GM18511 (cell line): ENCODE measurements around the gene PDE6A.
"Not testable (repeated sequence)": the region's sequence is repeated elsewhere in the genome, so short reads cannot be mapped to it uniquely, and the experiment has no call there.

Source experiments
- ATAC-seq: cut with Tn5 transposase; IDR thresholded peaks from one replicate; pipeline ENCODE4 v1.9.1; 2021; ENCODE audit warnings: mild to moderate bottlenecking, moderate library complexity; ENCODE audit not compliant: unreplicated experiment

PDE6A gene

GRCh38 chr5:149953436-149954121, 9.0 kb upstream of the PDE6A start:
- no peak for ATAC-seq

- ATAC-seq: no peak
Observed at GRCh38 chr5:149951138-149951749, 6.7 kb upstream of the PDE6A start.

GRCh38 chr5:149948993-149949392, 4.4 kb upstream of the PDE6A start:
- no peak for ATAC-seq

- no peak for ATAC-seq
Observed at GRCh38 chr5:149946118-149946517, 1.5 kb upstream of the PDE6A start.

GRCh38 chr5:149943177-149943949, 1.2 kb downstream of the PDE6A start:
- not testable (repeated sequence) for ATAC-seq

GRCh38 chr5:149942741-149943169, 1.8 kb downstream of the PDE6A start:
- ATAC-seq: not testable (repeated sequence)

GRCh38 chr5:149942199-149942598, 2.4 kb downstream of the PDE6A start:
- ATAC-seq: no peak

- ATAC-seq: no peak
Observed at GRCh38 chr5:149941795-149942194, 2.8 kb downstream of the PDE6A start.

GRCh38 chr5:149940941-149941644, 3.5 kb downstream of the PDE6A start:
- ATAC-seq: no peak

- ATAC-seq: peak; percentile 67
Observed at GRCh38 chr5:149940077-149940574, 4.5 kb downstream of the PDE6A start.

- no peak for ATAC-seq
Observed at GRCh38 chr5:149939546-149939945, 5.0 kb downstream of the PDE6A start.

GRCh38 chr5:149938791-149939358, 5.7 kb downstream of the PDE6A start:
- ATAC-seq: no peak

- no peak for ATAC-seq
Observed at GRCh38 chr5:149938279-149938678, 6.3 kb downstream of the PDE6A start.

- ATAC-seq: no peak
Observed at GRCh38 chr5:149937610-149938009, 7.0 kb downstream of the PDE6A start.

- no peak for ATAC-seq
Observed at GRCh38 chr5:149936700-149937091, 7.9 kb downstream of the PDE6A start.

- ATAC-seq: no peak
Observed at GRCh38 chr5:149936044-149936699, 8.4 kb downstream of the PDE6A start.

GRCh38 chr5:149935431-149935901, 9.1 kb downstream of the PDE6A start:
- ATAC-seq: no peak

- ATAC-seq: no peak
Observed at GRCh38 chr5:149932445-149933350, 11.9 kb downstream of the PDE6A start.

GRCh38 chr5:149931992-149932436, 12.6 kb downstream of the PDE6A start:
- ATAC-seq: no peak
